GM19324 (cell line): Measurements from ENCODE around the gene RAPGEF4.

ENCODE experiments used
- ATAC-seq: cut with Tn5 transposase; IDR thresholded peaks from one replicate; pipeline ENCODE4 v1.9.1; 2021; ENCODE audit warnings: mild to moderate bottlenecking, moderate library complexity; ENCODE audit not compliant: unreplicated experiment, low FRiP score

The RAPGEF4 gene

DNA sequence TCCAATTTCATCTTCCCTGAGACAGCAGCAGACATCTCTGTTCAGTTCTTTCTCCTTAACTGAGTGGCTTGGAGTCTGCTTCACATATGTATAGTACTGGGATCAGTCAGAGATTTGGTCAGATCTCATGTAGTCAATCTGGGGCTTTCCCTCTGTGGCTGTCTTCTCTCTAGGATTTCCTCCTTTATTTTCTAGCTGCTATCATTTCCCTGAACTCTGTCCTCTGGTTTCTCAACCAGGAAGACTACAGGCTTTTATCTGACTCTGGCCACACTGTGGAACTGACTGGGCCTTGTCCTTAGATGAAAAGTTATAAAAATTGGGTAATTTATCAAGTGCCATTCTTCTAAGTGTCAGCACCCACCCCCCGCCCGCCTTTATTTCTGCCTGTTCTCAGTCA is 121.0 kb downstream of the RAPGEF4 start:
- ATAC-seq = no peak

DNA sequence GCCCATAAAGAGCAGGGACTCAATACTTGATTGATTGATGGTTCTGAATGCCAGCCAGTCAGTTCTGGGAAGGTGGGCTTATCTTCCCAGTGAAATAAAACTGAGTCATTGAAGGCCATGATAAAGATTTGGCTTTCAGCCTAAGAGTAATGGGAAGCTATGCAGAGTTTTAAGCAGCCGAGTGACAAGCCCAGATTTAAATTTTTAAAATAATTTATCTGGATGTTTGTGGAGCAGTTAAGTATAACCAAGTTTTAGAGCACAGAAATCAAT is 122.8 kb downstream of the RAPGEF4 start:
- ATAC-seq = no peak

DNA sequence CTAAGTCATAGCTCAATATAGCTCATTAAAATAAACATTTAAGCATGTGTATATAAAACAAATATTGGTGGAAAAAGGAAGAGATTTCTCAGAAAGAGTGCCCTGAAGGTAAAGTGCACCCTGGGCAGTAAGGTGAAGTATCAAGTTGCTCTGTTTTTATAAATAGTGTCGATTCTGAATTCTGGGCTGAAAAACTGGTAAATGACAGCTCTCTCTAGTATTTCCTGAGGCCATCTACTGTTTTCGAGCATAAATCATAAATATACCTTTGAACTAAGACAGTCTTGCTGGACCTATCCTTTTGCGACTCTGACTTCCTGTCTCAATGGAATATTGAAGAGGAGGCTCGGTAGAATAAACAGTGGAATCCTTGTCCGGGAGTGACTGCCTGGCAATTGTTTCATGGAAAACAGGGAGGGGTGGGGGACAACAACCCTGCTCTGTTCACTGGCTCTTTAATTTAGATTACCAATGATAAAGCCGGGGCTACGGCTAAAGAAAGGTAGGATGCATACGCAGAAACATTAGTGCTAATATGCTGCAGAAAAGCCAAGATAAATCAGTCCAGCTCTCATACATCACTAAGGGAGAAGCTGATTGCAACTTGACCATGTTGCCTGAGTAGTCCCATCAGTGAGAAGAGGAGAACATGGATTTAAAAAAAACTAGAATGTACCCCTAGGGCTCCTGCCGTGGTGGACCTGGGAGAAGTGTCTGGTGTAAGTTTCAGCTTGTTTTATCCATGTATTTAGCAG is 124.1 kb downstream of the RAPGEF4 start:
- no peak for ATAC-seq

DNA sequence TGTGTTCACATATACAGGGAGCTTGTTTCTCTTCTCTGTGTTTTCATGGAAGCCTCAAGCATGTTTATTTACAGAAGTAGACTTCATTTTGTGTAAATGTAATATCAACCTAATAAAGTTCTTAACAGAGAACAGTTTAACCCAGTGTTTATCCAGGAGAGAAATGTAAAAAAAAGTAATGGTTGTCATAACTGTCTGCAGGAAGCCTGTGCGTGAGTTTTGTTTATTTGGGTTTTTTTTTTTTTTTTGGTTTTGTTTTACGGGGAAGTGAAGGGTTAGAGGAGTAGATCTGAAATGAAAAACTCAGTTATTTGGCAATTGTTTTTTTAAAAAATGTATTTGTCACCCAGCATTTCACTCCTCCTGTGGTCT is 124.7 kb downstream of the RAPGEF4 start:
- no peak for ATAC-seq

DNA sequence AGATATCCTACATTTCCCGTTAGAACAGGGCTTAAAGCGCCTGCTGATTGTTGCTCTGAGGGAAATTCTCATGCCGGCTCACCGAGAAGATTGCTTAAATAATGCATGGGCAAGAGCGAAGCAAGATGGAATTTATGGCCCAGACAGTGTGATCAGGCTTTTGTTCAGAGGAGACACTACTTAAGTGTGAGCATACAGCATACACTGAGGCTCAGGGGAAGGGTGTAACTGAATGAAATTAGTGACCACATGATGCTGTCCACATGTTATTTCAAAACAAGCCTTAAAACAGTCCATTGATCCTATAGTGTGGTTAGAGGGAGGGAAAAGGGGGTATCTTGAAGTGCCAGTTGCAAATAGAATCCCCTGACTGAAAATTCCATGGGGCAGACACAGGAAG is 125.5 kb downstream of the RAPGEF4 start:
- ATAC-seq = no peak

DNA sequence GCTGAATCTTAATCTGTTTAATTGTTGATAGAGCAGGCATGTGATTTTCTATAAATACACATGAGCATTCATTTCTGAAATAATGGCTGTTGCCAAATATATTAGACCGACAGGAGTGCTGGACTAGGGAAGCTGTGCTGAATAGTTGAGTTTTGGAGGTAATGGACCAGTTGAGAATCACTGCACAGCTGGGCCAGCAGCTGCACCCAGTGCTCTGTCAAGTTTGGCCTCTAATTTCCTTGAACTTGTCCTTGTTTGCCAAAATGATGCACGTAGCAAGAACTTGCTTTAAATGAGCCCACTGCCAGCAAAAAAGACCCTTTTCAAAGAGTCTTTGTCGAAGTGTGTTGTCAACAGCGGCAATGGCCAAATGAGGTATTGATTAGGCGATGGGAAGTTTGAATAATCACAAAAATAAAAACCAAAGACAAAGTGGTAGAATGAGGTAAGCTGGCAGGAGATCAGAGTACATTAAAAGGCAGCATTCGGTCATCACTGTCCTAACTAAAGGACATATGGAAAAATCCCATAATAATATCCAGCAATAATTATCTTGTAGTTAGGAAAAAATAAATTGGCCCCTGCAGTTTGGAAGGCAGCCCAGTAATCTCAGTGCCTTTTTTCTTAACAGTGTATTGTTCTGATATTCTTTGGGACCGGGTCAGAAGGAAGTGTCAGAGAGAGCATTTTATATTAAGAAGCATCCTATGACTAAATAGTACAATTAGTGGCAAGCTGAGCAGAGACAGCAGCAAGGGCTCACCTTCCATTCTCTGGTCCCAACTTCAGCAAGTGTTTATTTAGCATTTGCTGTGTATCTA is 126.2 kb downstream of the RAPGEF4 start:
- ATAC-seq = no peak

DNA sequence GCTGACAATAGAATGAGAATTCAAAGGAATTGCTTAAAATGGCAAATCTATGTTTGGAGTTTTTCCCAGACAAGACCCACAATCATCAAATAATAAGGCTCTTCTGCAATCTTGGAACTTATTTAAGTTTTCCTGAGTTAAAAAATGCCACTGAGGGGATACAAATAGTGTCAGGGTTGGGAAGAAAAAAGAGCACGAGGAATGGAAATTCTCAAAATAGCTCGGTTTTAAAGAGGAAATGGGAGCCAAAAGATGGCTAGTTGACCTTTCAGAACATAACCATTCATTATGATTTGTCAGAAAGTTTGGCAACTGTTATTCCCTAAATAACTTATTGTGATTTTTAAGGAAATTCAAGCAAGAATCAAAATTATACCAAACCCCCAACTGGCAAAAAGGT is 127.7 kb downstream of the RAPGEF4 start:
- no peak for ATAC-seq

DNA sequence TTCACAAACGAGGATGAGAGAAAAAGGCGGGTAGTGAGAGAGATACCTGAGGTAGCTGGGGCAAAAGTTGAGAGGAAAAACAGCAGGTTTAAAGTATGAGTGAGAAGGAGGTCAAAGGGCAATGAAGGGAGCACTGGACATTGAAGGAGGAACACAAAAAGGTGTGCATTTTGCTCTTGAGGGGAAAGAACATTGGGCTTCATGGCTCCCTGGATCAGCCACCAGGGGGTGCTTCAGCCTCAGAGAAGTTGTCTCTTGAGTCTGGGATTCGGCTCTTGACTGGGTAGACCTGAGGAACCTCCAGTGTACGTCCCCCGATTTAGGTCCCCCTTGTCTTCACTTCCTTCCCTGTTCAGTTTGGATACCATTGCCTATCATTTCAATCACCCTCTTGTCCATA is 128.5 kb downstream of the RAPGEF4 start:
- no peak for ATAC-seq

DNA sequence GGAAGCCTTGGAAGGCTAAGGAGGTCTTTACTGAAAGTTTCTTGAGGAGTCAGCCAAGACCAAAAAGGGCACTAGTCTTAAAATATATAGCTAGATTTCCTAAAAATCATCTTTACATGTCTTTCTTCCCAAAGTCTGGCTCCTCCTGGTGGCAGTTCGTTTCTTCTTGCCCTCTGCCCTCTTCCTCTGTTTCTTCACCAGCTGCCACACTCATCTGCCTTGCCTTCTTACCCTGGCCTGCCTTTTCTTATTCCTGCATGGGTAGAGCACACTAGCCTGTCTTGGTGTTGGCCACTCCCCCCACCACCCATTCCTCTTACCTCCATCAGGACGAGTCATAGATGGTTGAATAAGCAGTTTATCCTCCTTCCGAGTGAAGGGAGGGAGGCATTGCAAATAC is 129.8 kb downstream of the RAPGEF4 start:
- no peak for ATAC-seq

DNA sequence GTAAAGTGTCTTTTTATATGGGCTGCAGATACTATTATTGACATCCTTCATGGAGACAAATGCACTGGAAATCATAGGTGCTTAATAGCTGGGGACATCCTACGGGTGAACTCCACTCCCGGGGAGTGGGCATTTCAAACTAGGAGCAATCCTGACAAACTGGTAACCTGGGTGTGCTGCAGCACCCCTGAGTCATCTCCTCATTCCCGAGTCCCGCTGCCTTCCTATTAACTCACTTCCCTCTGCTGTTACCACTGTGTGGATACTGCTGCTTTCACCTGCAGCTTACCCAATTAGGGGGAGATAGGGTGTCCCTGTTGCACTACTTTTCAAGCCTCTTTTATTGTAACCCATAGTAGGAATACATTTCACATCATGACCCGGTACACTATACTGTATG is 134.2 kb downstream of the RAPGEF4 start:
- no peak for ATAC-seq

DNA sequence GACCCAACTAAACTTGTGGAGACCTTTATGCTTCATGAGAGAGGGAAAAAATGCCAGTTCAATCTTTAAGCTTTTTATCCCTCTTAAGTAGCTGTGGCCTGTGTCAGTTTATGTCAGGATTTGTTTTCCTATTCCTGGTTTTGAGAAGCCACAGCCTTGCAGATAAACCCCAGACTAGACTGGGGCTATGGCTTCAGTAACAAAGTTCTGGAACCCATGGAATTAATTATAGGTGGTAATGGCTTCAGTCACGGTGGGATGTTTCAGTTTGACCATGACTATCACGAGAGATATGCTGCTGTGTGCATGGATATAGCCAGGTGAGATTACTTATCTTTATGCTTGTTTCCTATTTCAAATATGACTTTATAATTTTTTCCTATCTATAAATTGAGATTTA is 134.8 kb downstream of the RAPGEF4 start:
- no peak for ATAC-seq

DNA sequence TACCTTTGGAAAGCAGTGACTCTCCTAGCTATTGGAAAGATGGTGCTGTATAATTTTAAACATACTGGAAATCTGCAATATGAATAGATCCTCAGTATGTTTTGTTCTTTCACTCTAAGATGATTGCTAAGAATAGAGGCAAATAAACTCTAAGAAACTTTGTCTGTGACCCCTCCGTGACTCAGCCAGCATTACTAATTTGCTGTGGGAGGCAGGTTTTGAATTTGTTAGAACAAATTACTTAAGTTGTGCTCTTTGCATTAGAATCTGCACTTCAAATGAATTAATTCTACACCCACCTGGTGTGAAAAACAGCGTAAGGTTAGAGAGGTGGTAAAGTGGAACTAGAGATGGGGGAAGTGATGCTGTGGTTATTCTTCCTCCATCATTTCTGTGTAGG is 142.2 kb downstream of the RAPGEF4 start:
- ATAC-seq = no peak

DNA sequence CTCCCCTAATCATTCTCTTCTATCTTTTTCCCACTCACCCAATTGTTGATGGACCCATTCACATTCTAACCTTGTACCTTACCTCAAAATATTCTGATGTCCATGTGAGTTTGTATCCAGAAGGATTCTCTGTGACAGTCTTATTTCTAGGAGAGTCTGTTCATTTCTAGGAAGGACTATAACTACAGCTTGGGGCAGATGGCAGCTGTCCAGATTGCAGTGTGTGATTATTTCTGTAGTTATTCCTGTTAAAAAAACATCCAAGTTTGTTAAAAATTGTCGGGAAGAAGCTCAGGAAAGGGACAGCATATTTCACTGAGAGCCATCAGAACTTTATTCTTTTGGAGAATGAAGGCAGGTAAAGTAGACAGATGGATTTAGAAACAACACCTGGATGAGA is 142.6 kb downstream of the RAPGEF4 start:
- no peak for ATAC-seq

DNA sequence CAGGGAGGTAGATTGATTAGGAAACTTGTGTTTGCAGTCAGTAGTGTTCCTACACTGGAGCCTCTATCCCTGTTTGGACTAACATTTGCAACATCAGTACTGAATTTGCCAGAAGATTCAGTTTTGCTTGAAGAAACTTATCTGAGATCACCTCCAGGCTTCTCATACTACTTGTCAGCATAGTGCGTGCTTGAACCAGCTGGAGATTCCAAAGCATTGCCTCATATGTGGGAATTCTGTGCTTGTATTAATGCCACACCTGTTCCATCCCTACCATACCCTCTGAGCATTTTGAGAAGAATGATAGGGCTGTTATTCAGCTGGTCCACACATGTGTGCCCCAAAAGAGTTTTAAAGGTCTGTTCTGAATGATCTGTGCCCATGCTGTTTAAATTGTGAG is 148.7 kb downstream of the RAPGEF4 start:
- no peak for ATAC-seq

DNA sequence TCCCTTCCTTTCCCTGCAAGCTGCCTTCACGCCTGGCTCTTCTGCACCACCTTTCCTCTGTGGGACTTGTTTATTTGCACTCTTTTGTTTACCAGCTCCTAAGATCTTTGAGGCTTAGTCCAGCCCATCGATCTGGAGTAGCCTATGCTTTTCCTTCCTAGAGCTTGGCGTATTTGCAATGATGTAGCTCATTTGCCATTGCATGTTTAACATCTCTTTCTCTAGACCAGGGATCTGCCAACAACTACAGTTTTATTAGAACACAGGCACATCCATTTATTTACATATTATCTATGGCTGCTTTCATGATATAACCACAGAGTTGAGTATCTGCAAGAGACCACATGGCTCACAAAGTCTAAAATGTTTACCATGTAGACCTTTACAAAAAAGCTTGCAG is 150.4 kb downstream of the RAPGEF4 start:
- no peak for ATAC-seq

DNA sequence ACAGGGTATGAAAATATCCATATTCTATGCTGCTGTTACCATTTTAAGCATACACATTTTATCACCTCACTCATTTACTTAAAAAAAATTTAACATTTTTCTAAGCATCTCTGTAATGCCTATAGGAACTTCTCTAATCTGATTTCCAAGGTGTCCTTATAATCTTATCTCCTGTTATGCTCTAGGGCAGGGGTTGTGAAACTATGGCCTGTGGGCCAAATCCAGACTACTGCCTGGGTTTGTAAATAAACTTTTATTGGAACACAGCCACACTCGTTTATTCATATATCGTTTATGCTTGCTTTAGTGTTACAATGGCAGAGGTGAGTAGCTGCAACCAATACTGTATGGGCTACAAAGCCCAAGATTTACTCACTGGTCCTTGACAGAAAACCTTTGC is 151.6 kb downstream of the RAPGEF4 start:
- ATAC-seq = no peak

DNA sequence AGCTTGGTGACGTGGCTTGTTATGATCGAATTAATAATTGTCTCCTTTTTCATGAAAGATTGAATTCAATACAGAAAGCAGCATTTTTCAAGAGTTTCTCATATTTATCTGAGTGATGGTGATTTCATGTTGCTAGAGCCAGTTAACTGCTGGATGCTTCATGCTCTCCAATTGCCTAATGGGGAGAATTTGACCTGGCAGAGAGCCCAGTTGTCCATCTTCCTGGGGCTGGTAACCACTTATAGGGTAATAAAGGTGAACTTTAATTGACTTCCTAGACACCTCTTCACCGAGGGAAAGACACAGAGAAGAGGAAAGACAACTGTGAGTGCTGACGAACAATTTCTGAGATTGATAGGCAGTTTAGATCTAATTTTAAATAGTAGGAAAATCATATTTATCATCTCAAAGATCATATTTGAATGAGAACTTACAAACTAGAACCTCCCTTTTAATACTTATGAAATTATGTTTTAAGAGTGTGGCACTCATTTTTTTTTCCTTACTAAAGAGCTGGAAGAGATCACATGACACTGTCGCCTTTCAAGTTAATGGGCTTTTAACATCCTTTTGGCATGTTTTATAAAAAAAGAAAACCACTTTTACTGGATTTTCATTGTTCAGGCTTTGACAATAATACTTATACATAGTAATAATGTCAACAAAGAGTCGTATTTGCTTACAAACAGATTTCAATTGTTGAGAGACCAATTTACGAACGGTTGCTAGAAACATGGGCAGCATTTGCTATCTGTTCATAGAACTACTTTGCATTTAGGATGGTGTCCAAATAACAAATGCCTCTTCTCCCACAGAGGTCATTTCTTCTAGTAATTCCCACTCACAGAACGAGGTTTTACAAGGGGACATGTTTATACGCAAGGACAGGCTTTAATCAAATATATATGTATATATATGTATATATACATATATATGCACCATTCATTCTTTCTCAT is 153.3 kb downstream of the RAPGEF4 start:
- ATAC-seq = no peak

DNA sequence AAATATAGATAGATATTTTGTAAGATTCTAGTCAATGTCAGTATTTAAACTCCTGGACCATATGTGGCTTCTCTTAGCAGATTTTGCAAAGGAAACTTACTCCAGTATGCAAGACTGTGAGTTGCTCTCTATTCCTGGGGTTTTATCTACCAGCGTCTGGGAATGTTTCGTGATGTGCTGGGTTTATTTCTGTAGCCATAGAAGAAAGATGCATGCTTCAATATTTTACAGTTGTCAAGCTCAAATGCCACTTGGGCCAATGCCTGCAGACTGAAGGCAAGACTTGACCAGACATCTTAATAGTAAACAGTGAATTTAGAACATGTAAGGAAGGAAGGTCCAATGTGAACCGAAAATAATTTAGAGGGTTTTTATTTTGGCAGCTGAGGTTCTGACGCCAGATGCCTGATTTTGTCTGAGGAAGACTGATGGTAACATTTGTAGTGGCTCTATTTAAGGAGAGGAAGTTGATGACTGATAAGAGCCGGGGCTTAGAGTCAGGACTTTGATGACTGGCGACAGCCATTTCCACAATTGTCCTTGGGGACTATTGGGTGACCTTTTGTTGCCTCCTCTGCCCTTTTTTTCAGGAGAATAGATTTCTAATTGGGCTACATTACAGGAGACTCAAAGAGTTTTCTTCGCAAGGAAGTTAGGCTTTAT is 154.3 kb downstream of the RAPGEF4 start:
- no peak for ATAC-seq

DNA sequence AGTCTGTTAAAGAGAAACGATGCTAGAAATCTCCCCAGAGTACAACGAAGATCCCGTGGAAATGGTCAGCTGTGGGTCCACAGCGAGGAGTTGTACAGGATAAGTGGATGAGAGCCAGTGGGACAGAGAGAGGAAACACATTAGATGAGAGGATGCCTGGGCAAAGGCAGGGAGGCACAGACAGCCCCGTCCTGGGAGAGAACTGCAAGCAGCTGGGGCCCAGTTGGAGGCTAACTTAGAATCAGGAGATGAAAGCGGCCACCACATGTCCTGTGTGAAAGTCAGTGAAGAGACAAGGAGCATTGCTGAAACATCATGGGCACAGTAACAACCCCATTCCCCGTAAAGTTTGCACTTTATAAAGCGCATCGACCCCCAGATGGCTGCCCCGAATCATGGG is 157.5 kb downstream of the RAPGEF4 start:
- ATAC-seq = no peak

DNA sequence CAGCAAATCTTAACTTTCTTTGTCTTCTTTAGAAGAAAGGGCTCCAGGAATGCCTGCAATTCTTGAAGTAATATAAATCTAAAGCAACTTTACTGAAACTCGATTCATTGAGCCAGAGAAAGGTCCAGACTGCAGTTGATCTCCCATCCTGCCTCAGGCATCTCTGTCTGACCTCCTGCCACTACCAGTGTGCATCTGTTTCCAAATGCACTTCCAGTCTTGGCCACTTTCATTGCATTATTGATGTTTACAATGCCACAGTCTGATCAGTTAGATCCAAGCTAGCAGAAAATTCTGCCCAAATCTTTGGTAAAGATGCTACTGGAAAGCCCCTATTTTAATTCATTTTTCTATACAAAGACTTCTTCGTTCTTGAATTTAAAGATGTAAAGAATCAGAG is 158.0 kb downstream of the RAPGEF4 start:
- ATAC-seq = no peak
